ENCODE data around the gene CDS2.

GRCh38 chr20:5104479-5104878, 22.3 kb upstream of the CDS2 start:
- TF ChIP-seq, protein P1, sequence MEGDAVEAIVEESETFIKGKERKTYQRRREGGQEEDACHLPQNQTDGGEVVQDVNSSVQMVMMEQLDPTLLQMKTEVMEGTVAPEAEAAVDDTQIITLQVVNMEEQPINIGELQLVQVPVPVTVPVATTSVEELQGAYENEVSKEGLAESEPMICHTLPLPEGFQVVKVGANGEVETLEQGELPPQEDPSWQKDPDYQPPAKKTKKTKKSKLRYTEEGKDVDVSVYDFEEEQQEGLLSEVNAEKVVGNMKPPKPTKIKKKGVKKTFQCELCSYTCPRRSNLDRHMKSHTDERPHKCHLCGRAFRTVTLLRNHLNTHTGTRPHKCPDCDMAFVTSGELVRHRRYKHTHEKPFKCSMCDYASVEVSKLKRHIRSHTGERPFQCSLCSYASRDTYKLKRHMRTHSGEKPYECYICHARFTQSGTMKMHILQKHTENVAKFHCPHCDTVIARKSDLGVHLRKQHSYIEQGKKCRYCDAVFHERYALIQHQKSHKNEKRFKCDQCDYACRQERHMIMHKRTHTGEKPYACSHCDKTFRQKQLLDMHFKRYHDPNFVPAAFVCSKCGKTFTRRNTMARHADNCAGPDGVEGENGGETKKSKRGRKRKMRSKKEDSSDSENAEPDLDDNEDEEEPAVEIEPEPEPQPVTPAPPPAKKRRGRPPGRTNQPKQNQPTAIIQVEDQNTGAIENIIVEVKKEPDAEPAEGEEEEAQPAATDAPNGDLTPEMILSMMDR (IDR thresholded peaks at IDR 0.05) = no peak
- TF ChIP-seq POLR2AphosphoS5 (IDR thresholded peaks at IDR 0.05) (no peak), POLR2A (IDR thresholded peaks at IDR 0.05) (no peak)
